Left kidney (tissue), 8 donors: ENCODE measurements around the gene RGS13. TPM values are rescaled to one million over a fixed set of nuclear protein-coding genes. Genes with fewer than 3 reads are reported as not detected.

Experiments
- DNase-seq: peaks from one replicate; pipeline ENCODE4 v3.0.0-alpha.2; 2013
- long read RNA-seq, 8 donors: transcript quantifications; one replicate each; lab custom pipeline, GENCODE V29; 2026
- polyA plus RNA-seq: library from polyadenylated mRNA; unstranded; fragments of 120-200 nt; gene quantifications from one replicate; pipeline ENCODE4 v1.2.1, GENCODE V29; 2013; ENCODE audit not compliant: insufficient read length

Gene RGS13
- not detected for polyA plus RNA-seq
- long read RNA-seq, donor 1: 0 reads
- long read RNA-seq, donor 2: 0 reads
- long read RNA-seq, donor 3: 0 reads
- long read RNA-seq, donor 4: 0 reads
- long read RNA-seq, donor 5: 0 reads
- long read RNA-seq, donor 6: 0 reads
- long read RNA-seq, donor 7: 0 reads
- long read RNA-seq, donor 8: 0 reads

- DNase-seq: no peak
Measured at GRCh38 chr1:192635939-192636338, at the start of gene RGS13. Gene RGS13, plus strand, starts transcription at chr1:192636147. Its CDS starts 8,188 bp downstream, at chr1:192644335.

DNA sequence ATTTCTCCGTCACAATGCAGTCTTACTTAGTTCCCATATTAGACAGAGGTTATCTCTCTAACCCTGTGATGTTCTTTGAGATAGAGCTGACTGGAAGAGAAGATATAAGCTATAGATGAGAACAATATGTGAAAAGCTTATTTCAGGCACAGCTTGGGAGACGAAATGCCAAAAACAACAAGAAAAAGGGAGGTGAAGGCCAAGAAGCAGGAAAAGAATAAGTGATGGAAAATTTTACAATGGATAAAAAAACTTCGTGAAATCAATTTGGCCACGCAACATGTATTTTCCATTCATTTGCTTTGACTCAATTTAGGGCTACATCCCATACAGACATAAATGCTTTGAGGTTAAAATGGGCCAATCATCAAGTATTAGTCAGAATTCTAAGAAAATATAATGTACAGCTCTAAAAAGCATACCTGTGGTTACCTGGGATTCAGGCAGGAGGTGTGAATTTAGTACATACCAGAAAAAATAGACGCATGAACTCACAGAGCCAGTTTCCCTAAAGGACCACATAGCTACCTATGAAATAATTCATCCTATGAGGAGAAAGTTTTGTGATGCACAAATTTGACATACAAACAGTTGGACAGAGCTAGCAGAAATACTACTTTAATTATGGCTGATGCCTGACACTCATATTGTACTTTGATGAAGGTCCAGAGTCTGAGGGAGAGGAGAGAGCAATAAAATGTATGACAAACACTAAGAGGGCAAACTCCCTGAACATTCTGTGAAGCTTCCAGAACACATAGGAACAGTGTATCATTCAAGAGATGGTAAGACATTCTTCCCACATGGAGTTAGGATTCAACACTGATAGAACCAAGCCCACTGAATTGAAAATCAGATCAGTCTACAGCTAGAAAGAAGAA, 48.3 kb upstream of the RGS13 start:
- no peak for DNase-seq

GRCh38 chr1:192588546-192588945, 47.4 kb upstream of the RGS13 start:
- no peak for DNase-seq

DNA sequence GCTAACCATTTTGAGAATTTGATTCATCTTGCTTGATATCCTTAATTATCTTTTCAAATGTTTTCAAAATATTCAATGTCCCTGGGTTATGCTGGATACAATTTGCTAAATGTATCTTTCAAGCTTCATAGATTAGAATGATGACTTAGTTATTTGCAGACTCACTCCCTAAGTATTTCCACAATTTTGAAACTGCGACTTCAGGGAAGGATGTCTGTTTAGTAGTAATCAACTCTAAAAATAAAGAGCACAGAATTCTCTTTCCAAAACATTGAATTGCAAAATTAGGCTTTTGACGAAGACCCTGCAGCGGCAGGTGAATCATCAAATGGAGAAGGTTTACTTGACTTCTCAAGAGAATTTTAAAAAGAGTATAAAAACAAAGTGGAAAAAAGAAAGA, 46.1 kb upstream of the RGS13 start:
- DNase-seq: no peak

DNA sequence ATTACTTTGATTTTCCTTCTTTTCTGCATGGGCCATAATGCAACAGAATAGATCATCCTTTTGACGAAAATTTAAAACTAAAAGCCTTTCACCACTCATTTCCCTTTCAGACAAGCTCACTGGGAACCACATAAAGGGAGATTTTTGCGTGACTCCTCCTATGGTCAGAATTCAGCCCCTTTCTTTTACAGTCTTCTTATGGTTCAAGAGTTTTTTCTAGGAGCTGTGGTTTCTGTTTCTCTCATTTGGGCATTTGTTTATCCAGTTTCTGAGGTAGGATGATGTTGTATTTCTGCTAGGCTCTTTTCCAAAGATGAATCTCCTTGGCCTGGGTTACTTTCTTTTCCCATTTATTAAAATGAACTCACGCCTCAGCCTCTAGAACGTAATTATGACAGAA, 43.4 kb upstream of the RGS13 start:
- no peak for DNase-seq

DNA sequence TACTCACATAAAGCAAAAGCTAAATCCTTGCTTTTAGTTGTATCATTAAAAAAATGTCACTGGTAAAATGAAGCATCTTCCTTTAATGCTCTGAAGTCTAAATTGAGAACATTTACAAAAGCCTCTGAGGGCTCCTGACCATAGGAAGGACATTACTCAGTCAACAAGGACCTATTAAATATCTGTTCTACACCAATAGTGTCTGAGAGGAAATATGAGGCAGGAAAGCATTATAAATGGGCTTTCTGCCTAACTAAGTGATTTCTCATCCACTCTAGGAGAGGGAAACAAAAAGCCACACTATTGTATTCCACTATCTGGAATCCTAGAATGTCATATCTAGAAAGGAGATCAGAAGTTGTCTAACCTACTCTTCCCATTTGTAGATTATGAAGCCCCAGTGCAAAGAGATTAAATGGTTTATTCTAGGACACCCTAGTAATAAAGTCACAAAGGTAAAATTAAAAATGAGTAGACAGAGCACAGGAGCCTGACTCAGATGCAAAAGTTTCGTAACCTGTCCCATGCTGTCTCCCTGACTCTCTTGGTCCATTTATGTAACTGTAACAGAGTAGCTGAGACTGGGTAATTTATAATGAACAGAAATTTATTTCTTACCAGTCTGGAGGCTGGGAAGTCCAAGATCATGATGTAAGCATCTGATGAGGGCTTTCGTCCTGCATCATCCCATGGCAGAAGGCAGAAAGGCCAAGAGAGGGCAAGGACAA, 42.8 kb upstream of the RGS13 start:
- DNase-seq: no peak

DNA sequence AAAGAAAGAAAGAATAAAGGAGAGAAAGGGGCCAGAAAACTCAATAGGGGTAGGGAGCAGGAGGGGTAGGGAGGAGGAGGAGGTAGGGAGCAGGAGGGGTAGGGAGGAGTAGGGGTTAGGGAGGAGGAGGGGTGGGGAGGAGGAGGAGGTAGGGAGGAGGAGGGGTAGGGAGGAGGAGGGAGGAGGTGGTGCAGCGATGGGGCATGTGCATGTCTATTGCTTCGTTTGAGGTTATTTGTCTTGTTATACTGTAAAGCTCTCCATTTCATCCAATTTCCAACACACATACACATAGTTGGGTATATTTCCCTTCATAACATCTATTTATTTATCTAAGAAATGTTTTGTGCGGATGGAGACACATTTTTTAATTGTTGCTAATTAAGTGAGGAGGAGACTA, 40.6 kb upstream of the RGS13 start:
- no peak for DNase-seq

GRCh38 chr1:192598589-192598988, 37.4 kb upstream of the RGS13 start:
- DNase-seq: no peak

GRCh38 chr1:192600275-192600674, 35.7 kb upstream of the RGS13 start:
- DNase-seq: no peak

DNA sequence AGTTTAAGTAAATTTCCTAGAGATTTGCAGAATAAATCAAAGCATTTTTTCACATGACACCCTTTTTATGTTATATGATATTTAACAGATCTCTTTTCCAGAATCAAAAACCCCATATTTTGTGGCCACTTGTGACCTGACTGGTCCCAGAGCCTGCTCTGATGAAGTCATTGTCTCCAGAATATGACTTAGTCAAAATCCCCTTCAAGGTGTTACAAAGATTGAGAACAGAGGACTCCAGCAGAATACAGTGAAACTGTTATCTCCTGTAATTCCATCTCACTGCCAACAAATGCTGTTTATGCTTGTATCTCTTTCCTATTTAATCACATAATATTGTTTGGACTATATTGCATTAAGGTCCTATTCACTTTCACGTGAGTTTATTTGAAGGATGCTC, 34.8 kb upstream of the RGS13 start:
- no peak for DNase-seq

DNA sequence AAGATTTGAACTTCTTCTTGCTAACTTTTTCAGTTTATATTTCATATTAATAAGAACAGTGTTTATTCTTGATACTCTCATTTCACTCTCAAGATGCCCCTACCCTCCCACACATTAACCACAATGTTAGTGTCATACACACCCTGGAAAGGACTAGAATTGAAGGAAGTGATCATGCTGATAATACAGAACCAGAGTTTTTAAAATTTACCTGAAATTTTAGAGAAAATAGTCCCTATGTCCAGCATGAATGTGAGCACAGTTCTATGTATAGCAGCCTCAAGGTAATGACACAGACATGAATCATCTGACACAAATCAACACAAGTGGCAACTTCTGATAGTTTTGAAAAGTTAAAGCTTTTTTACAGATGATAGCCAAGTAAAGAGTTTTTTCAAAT, 34.4 kb upstream of the RGS13 start:
- DNase-seq: no peak

DNA sequence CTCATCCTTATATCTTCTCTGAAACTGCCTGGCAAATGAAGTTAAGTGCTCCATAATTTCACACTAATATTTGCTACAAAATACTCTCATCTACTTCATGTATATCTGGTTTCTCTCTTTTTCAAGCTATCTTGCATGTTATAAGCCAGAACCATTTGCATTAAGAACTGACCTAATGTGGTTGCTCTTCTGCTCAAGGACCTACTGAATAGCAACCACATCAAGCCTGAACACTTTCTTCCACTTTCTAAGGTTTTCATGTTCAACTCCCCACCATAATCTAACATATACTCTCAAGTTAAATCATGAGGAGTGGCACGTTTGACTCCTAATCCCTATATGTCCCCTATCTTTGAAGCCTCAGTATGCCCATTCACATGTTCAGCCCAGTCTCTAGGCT, 33.2 kb upstream of the RGS13 start:
- no peak for DNase-seq

DNA sequence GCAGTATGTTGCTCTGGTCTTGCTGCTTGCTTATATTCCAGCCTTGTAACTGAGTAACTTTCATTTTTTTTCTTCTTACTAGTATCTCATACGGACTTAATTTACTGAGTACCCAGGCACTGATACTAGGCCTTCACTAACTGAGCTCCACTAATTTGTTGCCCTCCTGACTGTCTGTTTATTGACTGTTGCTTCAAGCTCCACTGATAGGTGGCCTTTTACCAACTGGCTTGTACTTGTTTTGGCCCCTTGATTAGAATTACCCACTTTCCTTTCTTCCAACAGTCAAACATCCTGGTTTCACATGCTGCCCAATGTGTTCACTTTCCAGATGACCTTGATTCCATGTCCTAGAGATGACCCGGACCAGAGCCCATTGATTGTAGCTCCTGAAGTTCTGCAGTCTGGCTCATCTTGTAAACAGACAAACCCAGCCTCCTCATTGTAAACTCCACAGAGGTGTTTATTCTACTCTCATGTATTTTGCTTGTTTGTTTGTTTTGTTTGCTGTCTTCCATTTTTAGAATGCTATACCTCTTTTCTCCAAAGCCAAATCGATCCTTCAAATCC, 32.6 kb upstream of the RGS13 start:
- DNase-seq: no peak

- DNase-seq: no peak
Measured at GRCh38 chr1:192604979-192605620, 30.8 kb upstream of the RGS13 start.

DNA sequence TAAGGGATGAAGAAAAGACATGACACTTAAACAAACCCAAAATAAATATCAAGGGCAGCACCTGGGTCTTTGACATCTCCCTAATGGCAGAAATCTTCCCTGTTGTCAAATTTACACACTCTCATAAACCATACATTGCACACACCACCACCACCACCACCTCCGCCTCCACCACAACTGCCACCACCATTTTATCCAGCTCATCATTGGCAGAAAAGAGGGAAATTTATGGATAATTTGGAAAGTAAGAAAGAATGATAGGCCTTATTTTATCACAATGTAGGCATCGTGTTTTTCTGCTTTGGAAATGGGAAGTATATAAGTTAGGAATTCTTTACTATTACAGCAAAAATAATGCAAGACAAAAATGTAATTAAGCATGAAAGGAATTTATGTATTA, 27.3 kb upstream of the RGS13 start:
- DNase-seq: no peak

GRCh38 chr1:192609110-192610079, 26.6 kb upstream of the RGS13 start:
- no peak for DNase-seq

DNA sequence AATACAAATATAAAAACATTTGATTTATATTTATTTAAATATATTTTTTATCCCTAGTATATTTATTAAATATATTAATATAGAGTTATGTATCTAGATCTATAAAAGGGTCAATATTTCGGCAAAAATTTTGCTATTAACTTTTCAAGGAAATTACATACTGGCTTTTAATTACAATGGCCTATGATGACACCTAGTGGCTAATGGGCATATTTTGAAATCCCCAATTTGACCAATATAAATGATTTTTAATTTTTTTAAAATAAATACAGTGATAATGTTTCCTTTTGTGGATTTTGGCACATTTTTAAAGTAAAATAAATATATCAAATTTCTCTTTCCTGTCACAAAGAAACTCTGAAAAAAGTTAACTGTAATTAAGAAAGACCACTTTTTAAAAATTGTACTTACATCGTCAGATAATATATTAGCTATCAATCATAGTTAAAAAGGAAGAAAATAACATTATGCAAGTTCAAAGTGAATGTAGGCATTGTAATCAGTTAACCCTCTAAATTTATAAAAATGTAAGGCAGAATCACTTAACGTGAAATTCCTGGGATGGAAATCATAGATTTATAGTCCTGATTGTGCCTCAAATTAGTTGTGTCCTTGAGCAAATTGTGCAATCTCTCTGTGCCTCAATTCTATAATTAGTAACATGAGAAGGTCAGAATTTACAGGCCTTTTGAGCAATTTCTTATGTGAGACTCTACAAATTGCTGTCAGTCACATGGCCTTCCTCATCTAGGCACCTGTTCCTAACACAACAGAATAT, 25.6 kb upstream of the RGS13 start:
- DNase-seq: no peak

DNA sequence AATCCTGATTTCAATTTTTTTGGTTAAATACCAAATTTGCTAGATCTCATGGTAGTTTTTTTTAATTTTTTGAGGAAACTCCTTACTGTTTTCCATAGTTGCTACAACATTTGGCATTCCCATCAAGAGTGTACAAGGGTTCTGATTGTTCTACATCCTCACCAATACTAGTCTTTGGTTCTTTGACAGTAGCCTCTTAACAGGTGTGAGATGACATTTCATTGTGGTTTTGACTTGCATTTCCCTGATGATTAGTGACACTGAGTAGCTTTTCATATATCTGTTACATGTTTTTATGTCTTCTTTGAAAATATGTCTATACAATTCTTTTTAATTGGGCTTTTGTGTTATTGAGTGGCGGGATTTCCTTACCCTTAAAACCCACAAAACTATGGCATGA, 20.9 kb upstream of the RGS13 start:
- DNase-seq: no peak

- no peak for DNase-seq
Measured at GRCh38 chr1:192620071-192620635, 15.8 kb upstream of the RGS13 start.
